ENCODE data around the gene ZNF189.

DNA sequence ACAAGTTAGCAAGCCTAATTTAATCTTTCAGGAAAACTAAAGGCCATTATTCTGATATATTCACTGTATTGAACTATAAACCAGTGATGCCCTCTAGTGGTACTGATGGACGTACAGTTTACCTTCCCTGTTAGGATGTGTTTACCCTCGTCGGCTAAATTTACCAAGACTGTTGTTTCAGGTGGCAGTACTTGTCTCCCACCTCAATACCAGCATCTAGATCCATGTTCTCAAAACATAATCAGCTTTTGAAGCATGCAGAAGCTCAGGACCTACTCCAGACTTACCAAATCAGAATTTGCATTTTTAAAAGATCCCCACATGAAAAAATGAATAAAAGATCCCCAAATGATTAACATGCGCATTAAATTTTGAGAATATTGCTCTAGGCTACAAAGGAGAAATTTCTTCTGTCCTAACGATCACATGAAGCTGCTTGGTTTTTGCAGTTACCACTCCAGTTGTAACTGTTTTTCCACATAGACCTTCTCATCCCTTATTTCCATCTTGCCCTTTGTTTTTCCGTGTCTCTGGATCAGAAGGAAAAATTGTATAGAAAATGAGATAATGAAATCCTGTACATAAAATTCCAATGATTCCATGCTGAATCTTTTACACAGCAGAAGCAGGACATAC lies 10.7 kb upstream of the ZNF189 start:
- TF ChIP-seq POLR2A (IDR thresholded peaks at IDR 0.05): no peak
- TF ChIP-seq, protein P1, sequence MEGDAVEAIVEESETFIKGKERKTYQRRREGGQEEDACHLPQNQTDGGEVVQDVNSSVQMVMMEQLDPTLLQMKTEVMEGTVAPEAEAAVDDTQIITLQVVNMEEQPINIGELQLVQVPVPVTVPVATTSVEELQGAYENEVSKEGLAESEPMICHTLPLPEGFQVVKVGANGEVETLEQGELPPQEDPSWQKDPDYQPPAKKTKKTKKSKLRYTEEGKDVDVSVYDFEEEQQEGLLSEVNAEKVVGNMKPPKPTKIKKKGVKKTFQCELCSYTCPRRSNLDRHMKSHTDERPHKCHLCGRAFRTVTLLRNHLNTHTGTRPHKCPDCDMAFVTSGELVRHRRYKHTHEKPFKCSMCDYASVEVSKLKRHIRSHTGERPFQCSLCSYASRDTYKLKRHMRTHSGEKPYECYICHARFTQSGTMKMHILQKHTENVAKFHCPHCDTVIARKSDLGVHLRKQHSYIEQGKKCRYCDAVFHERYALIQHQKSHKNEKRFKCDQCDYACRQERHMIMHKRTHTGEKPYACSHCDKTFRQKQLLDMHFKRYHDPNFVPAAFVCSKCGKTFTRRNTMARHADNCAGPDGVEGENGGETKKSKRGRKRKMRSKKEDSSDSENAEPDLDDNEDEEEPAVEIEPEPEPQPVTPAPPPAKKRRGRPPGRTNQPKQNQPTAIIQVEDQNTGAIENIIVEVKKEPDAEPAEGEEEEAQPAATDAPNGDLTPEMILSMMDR (IDR thresholded peaks at IDR 0.05): peak; percentile 39 to 58 (median 46)

Data from adrenal gland (tissue), 5 donors.